GM19193 (cell line): ENCODE data around the gene MYBPC2.

ENCODE experiments used
- POLR2A ChIP-seq: IDR thresholded peaks from 4 replicates; pipeline ENCODE4 v1.6.1; 2011; ENCODE audit not compliant: insufficient read depth, insufficient read length; ENCODE audit errors: extremely low read depth

MYBPC2 gene

GRCh38 chr19:50480281-50481111, 47.8 kb downstream of the MYBPC2 start:
- TF ChIP-seq POLR2A: no peak

DNA sequence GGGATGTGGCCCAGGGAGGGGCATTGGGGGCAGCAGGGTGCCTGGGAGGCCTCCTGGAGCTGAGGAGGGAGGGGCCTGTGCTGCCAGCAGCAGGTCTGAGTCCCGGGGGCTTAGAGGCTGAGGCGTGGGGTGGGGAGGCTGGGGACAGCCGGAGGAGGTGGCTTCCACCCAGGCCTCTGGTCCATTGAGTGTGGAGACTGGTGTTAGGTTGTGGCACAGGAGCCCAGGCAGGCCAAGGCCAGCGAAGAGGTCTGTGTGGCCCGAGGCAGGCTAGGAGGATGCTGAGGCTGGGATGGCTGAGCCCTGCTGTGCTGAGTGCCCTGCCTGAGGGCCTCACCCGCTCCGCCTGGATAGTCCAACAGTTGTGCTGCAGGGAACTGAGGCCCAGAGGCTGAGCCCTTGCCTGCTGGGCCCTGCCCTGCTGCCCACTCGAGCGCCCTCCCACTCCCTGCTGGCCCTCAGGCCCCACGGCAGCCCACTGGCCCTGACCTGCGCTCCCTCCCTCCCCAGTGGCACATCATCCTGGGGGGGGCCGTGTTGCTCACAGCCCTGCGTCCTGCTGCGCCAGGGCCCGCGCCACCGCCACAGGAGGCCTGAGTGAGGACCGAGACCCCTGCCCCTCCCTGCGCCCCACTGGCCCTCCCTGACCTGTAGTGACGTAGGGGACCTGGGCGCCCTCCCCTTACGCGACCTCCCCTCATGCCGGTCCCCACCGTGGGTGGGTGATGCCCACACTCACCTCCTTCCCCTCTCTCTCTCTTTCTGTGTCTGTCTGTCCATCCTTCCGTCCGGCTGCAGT, 48.9 kb downstream of the MYBPC2 start:
- no peak for TF ChIP-seq POLR2A

DNA sequence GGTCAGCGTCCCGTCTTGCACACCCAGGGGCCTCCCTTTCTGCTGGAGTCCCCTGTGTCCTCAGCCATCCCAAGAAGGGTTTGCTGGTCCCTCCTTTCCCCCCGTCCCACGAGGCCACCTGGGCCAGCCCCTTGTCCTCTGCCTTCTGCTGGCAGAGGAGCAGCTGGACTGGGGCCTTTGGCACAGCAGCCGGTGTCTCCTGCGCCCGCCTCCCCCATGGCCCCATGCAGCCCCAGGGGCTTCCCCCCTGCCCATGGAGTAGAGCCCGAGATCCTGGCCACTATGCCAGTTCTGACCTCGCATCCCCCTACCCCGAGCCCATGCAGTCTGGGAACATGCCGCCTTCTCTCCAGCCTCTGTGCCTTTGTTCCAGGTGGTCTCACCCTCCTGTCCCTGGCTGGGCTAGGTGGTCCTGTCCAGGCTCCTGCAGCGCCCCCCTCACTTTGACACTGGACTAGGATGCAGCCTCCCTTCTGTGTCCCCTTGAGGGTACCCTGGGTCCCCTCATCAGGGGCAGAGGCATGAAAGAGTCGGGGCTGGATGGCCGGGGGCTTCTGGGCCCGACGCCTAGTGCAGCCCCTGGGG, 49.7 kb downstream of the MYBPC2 start:
- TF ChIP-seq POLR2A: no peak

GRCh38 chr19:50482916-50483315, 50.2 kb downstream of the MYBPC2 start:
- TF ChIP-seq POLR2A: no peak

- no peak for TF ChIP-seq POLR2A
Observed at GRCh38 chr19:50485284-50485955, 52.7 kb downstream of the MYBPC2 start.

DNA sequence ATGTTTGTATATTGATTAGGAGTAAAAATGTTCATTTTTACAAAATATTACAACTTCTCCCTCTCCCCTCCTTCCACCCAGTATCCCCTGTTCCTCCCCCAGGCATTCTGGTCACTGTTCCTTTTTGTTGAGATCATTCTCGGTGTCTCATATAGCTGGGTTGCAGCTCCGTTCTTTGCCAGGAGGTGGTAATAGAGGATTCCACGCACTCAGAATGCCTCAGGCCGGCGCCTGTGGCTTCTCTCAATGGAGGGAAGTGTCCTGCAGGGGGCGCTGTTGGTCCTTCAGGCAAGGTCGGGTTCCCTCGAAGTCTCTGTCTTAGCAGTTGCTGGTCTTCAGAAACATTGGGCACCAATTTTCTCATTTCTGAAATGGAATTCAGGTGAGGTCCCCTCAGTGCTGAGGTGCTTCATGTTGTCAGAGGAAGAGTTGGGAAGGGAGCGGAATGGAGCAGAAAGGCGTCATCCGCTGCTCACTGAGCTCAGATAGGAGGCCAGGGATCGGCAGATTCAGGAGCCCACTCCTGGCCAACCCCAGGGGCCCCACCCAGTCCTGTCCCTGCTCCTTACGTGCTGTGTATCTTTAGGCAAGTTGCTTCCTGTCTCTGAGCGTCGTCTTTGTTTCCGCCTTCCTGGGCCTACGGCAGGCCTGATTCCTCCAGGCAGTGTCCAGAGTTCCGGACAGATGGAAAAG, 54.3 kb downstream of the MYBPC2 start:
- no peak for TF ChIP-seq POLR2A

DNA sequence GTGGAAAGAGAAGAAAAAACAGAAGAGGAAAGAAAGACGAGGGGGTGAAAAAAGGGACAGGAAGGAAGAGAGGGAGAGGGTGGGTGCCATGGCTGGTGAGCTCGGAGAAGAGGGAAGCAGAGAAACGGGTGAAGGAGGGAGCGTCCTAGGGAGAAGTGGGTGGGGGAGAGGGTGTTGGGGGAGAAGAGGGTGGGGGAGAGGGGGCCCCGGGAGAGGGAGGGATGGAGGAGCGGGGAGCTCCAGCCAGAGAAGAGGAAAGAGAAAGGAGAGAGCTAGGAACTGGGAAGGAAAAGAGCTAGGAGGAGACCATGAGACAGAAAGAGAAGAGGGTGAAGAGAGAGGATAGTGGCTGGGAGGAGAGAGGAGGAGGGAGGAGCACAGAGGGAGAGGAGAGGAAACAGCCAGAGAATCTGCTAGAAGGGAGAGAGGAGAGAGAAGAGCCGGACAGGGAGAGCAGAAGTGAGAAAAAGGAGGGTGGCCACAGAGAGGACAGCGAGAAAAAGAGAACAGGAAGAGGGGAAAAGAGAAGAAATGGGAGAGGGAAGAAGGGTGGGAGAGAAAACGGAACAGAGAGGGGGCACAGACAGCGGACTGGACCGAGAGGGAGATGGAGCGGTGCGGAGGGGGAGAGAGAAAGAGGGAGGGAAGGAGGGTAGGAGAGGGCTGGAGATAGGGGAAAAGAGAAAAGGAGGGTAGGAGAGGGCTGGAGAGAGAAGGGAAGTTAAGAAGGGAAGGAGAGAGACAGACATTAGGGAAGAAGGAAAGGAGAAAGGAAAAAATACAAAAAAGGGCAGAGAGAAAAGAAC, 55.9 kb downstream of the MYBPC2 start:
- TF ChIP-seq POLR2A: no peak

DNA sequence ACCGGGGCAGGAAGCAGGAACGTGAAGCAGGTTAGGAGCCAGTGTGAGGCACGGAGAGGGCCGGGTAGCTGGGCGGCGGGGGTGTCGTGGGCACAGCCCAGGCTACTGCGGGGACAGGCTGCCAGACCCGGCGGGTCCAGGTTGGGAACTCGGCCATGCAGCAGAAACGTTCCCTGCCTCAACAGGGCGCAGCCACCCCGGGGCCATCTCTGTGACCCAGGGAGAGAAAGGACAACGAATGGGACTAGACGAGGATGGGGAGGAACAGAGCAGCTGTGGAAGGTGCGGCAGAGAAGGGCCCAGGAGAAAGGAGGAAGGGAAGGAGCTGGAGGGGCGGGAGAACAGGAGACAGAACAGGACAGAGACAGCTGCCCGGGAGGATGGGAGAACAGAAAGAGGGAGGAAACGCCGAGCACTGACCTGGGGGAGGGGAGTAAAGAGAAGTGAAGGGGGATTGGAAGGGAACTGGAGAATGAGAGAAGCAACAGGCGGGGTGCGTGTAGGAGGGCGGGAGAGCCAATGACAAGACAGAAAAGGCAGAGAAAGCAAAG, 56.8 kb downstream of the MYBPC2 start:
- no peak for TF ChIP-seq POLR2A

DNA sequence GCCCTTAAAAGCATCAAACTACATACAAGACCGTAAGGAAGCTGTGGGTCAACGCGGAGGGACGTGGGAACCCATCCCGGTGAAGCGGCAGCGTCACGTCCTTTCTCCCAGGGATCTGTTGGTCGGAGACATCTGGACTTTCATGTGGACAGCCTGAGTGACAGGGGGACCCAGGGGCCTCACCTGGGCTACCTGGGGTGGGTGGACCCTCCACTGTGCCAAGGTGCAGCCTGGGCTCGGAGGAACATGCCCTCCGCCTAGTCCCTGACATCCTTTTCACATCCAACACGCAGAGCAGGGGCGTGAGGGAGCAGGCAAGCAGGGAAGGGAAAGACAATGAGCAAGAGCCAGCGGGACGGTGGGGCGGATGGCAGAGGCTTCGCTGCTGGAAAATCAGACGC, 57.7 kb downstream of the MYBPC2 start:
- no peak for TF ChIP-seq POLR2A

DNA sequence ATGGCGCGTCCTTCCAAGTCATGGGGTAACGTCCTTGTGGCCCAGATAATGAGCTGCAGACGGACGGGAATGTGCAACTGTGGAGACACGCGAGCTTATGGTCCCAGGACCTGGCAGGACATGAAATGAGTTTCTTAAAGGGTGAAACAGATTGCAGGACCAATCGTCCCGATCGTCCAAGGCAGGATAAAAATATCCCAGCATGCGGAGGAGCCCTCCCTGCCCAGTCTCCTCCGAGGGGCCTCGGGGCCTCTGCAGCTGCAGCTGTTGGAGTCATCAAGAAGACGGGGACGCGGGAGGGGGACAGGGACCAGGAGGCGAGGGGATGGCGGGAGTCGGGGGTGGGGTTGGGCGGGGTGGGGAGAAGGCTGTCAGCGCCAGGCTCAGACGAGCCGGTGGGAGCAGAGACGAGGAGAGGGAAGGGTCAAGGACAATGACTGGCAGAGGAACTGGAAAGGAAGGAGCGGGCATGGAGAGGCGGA, 58.3 kb downstream of the MYBPC2 start:
- TF ChIP-seq POLR2A: no peak

GRCh38 chr19:50492303-50493052, 59.8 kb downstream of the MYBPC2 start:
- no peak for TF ChIP-seq POLR2A

- TF ChIP-seq POLR2A: no peak
Observed at GRCh38 chr19:50493171-50493570, 60.5 kb downstream of the MYBPC2 start.
